ENCODE data around the gene OPA1. TPM values are rescaled to one million over a fixed set of nuclear protein-coding genes. Genes with fewer than 3 reads are reported as not detected.
A peak's percentile ranks its signal among the peaks of the same experiment; 100 is the strongest.

The OPA1 gene
- total RNA-seq, 1 donor from 2014 or later, result 38.5 TPM

DNA sequence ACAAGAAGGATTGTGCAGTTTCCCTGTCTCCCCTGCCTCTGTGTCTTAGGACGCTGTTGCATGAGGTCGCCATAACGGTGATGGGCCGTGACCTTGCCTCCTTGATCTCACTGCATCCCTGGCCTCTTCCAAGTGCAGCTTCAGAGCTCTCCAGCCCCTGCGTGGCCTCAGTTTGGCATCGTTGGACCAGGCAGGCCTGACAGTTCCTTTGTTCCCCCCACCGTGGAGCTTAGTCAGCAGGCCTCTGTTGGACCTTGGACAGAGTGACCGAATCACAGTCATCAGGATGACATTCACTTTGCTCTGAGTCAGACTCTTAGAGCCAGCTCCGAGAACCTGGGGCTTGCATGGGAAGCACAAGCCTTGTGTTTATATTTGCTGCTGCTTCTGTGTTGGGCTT lies 139.4 kb downstream of the OPA1 start:
- TF ChIP-seq, protein P1, sequence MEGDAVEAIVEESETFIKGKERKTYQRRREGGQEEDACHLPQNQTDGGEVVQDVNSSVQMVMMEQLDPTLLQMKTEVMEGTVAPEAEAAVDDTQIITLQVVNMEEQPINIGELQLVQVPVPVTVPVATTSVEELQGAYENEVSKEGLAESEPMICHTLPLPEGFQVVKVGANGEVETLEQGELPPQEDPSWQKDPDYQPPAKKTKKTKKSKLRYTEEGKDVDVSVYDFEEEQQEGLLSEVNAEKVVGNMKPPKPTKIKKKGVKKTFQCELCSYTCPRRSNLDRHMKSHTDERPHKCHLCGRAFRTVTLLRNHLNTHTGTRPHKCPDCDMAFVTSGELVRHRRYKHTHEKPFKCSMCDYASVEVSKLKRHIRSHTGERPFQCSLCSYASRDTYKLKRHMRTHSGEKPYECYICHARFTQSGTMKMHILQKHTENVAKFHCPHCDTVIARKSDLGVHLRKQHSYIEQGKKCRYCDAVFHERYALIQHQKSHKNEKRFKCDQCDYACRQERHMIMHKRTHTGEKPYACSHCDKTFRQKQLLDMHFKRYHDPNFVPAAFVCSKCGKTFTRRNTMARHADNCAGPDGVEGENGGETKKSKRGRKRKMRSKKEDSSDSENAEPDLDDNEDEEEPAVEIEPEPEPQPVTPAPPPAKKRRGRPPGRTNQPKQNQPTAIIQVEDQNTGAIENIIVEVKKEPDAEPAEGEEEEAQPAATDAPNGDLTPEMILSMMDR (IDR thresholded peaks at IDR 0.05), result no peak
- TF ChIP-seq POLR2A (IDR thresholded peaks at IDR 0.05) (no peak), POLR2AphosphoS5 (IDR thresholded peaks at IDR 0.05; ENCODE audit: insufficient read depth in 1 of 2, low read depth in 1 of 2) (no peak)
- DNase-seq (ENCODE audit: extremely low spot score in 2 of 2), result peak in 1 of 2 donors; percentile 70
- H3K36me3 ChIP-seq, result no peaks in the 10 kb centered on the region
- intact Hi-C loops (cut with DNase I), result no loop called here
- H3K4me3 ChIP-seq, result no peak overlapping the region
- no peak overlapping the region for H3K27ac ChIP-seq
- no peaks in the 10 kb centered on the region for H3K27me3 ChIP-seq
- H3K9me3 ChIP-seq, result no peaks in the 10 kb centered on the region
- H3K4me1 ChIP-seq, result no peaks in the 10 kb centered on the region

DNA sequence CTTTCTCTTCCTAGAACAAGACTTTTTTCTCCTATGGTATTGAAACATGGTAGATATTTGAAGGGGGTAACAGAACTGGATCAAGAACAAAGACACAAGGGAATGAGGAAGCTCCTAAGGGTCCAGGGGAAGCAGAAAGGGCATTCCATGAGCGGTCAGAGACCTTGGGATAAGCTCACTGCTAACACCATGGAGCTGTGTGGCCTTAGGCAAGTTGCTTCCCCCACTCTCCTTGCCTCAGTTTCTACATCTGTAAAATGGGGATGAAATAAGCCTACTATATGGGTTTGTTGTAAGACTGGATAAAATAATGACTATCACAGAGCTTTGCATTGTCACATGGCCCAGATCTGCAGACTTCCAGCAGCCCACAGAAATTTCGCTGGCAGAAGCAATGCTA lies 139.8 kb downstream of the OPA1 start:
- Histone ChIP-seq H3K9me3 (no peaks in the 10 kb centered on the region), H3K27ac (no peak overlapping the region), H3K4me3 (no peak overlapping the region), H3K4me1 (no peaks in the 10 kb centered on the region), H3K36me3 (no peaks in the 10 kb centered on the region), H3K27me3 (no peaks in the 10 kb centered on the region)
- TF ChIP-seq POLR2A (IDR thresholded peaks at IDR 0.05), result no peak
- no peak for TF ChIP-seq POLR2AphosphoS5 (IDR thresholded peaks at IDR 0.05; ENCODE audit: insufficient read depth in 1 of 2, low read depth in 1 of 2)
- TF ChIP-seq, protein P1 (IDR thresholded peaks at IDR 0.05), result no peak
- DNase-seq (ENCODE audit: extremely low spot score in 2 of 2), result no peak
- intact Hi-C loops (cut with DNase I), result no loop called here

DNA sequence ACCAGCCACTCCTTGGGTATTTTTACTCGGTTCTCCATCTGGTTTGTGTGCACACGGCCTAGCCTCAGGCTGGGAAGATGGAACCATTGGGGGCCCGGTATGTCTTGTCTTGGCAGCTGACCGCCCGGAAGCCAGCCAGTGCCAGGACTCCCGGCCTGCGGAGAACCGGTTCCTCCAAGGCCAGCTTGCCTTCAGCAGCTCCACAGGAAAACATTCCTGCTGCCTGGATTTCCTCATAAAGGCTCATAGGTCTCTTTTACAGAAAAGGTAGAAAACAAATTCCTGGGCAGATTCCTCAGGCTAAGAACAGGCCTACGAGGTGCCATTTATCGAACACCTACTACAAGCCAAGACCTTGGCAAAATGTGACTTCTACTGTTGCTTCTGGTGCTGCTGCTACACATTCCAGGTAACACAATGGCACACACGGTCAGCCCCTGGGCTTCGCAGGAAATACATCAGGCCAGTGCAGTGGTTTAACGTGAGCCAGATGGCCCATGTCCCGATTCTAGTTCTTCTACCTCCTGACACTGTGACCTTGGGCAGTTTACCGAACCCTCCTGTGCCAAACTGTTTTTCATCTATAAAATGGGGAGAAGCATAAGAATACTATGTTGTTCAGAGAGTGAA lies 141.8 kb downstream of the OPA1 start:
- H3K9me3 ChIP-seq, result no peaks in the 10 kb centered on the region
- DNase-seq (ENCODE audit: extremely low spot score in 2 of 2), result no peak
- TF ChIP-seq POLR2AphosphoS5 (IDR thresholded peaks at IDR 0.05; ENCODE audit: insufficient read depth in 1 of 2, low read depth in 1 of 2) (no peak), POLR2A (IDR thresholded peaks at IDR 0.05) (no peak)
- TF ChIP-seq, protein P1 (IDR thresholded peaks at IDR 0.05), result no peak
- intact Hi-C loops (cut with DNase I), result no loop called here
- H3K4me1 ChIP-seq, result no peaks in the 10 kb centered on the region
- no peaks in the 10 kb centered on the region for H3K27me3 ChIP-seq
- H3K36me3 ChIP-seq, result no peaks in the 10 kb centered on the region
- no peak overlapping the region for H3K4me3 ChIP-seq
- no peak overlapping the region for H3K27ac ChIP-seq

DNA sequence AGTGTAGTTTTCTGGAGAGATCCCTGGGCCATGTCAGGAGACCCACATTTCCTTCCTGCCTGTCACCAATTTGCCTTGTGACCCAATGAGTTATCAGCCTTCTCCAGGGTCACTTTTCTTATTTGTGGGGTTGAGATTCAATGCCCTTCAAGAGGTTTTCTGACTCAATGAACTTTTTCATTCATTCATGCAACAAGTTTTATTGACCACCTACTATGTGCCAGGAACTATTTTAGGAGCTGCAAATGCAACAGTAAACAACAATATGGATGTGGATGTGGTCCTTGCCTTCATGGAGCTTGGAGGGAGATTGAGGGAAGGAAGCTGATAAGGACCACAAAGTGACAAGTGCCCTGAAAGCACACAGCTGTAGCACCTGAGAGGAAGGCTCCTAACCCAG lies 142.8 kb downstream of the OPA1 start:
- no peak overlapping the region for H3K4me3 ChIP-seq
- no peaks in the 10 kb centered on the region for H3K9me3 ChIP-seq
- H3K27ac ChIP-seq, result no peak overlapping the region
- H3K4me1 ChIP-seq, result no peaks in the 10 kb centered on the region
- intact Hi-C loops (cut with DNase I), result no loop called here
- DNase-seq (ENCODE audit: extremely low spot score in 2 of 2), result no peak
- no peak for TF ChIP-seq POLR2A (IDR thresholded peaks at IDR 0.05)
- TF ChIP-seq, protein P1 (IDR thresholded peaks at IDR 0.05), result no peak
- TF ChIP-seq POLR2AphosphoS5 (IDR thresholded peaks at IDR 0.05; ENCODE audit: insufficient read depth in 1 of 2, low read depth in 1 of 2), result no peak
- no peaks in the 10 kb centered on the region for H3K27me3 ChIP-seq
- no peaks in the 10 kb centered on the region for H3K36me3 ChIP-seq

DNA sequence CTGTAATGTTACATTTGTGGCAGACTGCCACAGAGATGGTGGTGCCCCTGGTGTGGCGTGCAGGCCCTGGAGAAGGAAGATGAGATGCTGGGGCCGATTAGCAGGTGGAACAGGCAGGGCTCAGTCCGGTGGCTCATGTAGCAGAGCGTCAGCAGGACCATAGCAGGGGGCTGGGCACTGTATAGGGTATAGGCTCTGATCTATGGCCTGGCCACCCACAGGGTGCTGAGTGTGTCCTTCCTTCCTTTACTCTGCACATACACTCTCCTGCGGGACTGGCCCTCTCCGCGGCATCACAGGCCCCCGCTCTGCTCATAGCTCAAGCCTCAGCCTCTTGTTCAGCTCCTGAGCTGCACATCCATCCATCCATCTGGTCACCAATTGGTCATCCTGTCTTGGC lies 143.6 kb downstream of the OPA1 start:
- no peaks in the 10 kb centered on the region for H3K9me3 ChIP-seq
- TF ChIP-seq, protein P1 (IDR thresholded peaks at IDR 0.05), result no peak
- TF ChIP-seq POLR2AphosphoS5 (IDR thresholded peaks at IDR 0.05; ENCODE audit: insufficient read depth in 1 of 2, low read depth in 1 of 2), result no peak
- no peak for TF ChIP-seq POLR2A (IDR thresholded peaks at IDR 0.05)
- intact Hi-C loops (cut with DNase I), result no loop called here
- no peaks in the 10 kb centered on the region for H3K36me3 ChIP-seq
- no peaks in the 10 kb centered on the region for H3K4me1 ChIP-seq
- no peak for DNase-seq (ENCODE audit: extremely low spot score in 2 of 2)
- H3K27me3 ChIP-seq, result no peaks in the 10 kb centered on the region
- no peak overlapping the region for H3K4me3 ChIP-seq
- no peak overlapping the region for H3K27ac ChIP-seq
